GM10248 (cell line): ENCODE measurements around the gene CTSS.

ENCODE experiments used
- CTCF ChIA-PET: fragments of 300-600 bp; sonication (Branson Sonifier 250); formaldehyde crosslinking; extraction: SDS; loops from one replicate; lab custom pipeline; 2021; ENCODE audit warnings: antibody characterized with exemption; lab: Yijun Ruan, JAX
- POLR2A ChIA-PET: fragments of 350-650 bp; sonication (Branson Sonifier 250); formaldehyde crosslinking; extraction: SDS; loops from one replicate; lab custom pipeline; 2020; ENCODE audit warnings: antibody characterized with exemption; lab: Yijun Ruan, JAX
- DNase-seq: peaks from one replicate; pipeline ENCODE4 v3.0.0; 2012; ENCODE audit errors: extremely low spot score
- TF ChIP-seq, protein P1 (sequence below): IDR thresholded peaks from 2 replicates; pipeline ENCODE4 v1.5.1; 2012; ENCODE audit warnings: mild to moderate bottlenecking, low read depth; ENCODE audit errors: extremely low read depth, missing control alignments, control extremely low read depth

The CTSS gene

DNA sequence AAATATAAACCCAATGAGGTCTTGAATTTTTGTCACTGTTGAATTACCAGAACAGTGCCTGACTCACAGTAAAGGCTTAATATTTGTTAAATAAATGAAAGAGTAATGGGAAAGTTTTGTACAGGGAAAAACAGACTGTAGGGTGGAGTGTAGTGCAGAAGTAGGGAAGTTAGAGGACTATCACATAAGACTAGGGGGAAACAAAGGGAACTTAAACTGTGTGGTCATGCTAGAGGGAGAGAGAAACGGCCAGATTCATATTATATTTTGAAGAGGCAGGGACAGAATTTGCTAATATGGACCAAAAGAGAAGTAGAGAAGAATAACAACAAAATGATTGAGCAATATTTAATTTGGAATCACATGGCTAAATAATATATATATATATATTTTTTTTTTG is 27.6 kb upstream of the CTSS start:
- POLR2A ChIA-PET = no interaction called here
- TF ChIP-seq, protein P1, sequence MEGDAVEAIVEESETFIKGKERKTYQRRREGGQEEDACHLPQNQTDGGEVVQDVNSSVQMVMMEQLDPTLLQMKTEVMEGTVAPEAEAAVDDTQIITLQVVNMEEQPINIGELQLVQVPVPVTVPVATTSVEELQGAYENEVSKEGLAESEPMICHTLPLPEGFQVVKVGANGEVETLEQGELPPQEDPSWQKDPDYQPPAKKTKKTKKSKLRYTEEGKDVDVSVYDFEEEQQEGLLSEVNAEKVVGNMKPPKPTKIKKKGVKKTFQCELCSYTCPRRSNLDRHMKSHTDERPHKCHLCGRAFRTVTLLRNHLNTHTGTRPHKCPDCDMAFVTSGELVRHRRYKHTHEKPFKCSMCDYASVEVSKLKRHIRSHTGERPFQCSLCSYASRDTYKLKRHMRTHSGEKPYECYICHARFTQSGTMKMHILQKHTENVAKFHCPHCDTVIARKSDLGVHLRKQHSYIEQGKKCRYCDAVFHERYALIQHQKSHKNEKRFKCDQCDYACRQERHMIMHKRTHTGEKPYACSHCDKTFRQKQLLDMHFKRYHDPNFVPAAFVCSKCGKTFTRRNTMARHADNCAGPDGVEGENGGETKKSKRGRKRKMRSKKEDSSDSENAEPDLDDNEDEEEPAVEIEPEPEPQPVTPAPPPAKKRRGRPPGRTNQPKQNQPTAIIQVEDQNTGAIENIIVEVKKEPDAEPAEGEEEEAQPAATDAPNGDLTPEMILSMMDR = no peak
- CTCF ChIA-PET = no interaction called here
- no peak for DNase-seq

DNA sequence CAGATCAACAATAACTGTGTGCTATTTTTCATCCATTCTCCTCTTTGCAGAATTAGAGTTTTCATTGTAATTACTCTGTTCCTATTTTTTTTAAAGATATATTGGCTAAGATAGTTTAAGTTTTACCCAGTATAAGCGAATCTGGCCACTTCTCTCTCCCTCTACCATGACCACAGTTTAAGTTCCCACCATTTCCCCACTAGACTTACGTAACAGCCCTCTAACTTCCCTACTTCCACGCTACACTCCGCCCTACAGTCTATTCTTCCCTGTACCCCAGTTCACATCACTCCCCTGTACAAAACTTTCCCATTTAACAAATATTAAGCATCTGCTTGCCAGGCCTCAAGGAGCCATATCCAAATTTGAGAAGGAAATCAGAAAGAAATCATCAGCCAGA is 26.0 kb upstream of the CTSS start:
- ChIA-PET POLR2A (no interaction called here), CTCF (no interaction called here)
- no peak for DNase-seq
- TF ChIP-seq, protein P1 = no peak

DNA sequence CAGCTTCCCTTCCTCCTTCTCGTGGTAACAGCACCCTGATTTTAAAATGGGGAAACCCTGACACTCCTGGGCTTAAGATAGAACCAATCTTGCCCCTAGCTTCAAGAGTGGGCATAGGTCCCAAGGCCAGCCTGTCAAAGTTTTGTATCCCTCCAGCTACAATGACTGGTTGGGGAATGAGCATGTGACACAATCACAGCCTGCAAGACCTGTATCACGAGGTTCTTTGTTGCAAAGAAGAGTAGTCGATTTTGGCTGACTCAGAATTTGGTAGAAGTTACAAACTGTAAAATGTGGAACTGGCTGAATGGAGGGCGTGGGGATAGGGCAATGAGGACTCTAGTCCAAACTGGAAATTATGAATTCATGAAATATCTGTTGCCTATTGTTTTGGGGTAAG is 23.8 kb upstream of the CTSS start:
- POLR2A ChIA-PET = interaction anchor here (0.7 kb wide), 1 partner anchor 20 kb away, joined by 3 read pairs; no protein-coding TSS in a partner anchor
- no peak for DNase-seq
- CTCF ChIA-PET = interaction anchor here (1.1 to 1.5 kb wide), 3 partner anchors 9 to 56 kb away, joined by 3 to 4 read pairs (median 3); no protein-coding TSS in a partner anchor
- TF ChIP-seq, protein P1 = no peak

DNA sequence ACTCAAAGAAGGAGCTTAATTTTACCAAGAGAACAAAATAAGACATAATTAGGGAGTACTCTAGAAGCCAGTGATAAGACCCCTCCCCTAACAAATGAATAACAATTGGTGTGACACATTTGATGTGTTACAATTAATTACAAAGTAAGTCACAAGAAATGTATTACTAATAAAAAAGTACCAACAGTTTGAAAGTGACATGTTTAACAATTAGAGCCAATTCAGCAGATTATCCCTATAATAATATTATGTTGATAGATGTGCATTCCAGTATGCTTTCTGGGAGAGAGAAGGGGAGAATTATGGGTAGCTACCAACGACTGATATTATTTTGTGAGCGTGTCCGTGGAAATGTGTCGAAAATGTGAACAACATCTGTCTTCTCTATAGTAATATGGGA is 23.4 kb upstream of the CTSS start:
- TF ChIP-seq, protein P1 = no peak
- DNase-seq = no peak
- POLR2A ChIA-PET = no interaction called here
- CTCF ChIA-PET = interaction anchor here (1.1 to 1.7 kb wide), 4 partner anchors 8 to 56 kb away, joined by 3 to 6 read pairs (median 4); no protein-coding TSS in a partner anchor

DNA sequence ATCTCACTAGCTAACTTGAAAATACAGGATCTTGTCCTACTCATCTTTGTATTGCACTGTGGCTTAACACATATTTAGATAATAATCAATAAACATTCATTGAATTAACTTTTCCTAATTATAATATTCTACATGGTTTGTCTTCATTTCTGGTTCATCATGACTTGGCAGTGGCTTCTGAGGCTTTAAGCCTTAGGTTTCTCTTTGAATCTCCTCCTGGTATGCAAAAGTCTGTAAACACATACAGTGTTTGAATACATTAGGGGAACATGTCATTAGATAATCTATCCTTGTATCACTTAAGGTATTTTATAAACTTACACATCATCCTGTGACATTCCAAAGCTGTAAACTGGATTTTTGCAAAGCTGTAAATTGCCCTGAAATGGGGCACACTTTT is 21.9 kb upstream of the CTSS start:
- DNase-seq = no peak
- ChIA-PET CTCF (interaction anchor here (1.0 to 1.7 kb wide), 3 partner anchors 10 to 20 kb away, joined by 3 to 6 read pairs (median 4); partner anchors contain the start of gene CTSK), POLR2A (interaction anchor here (0.6 kb wide), 1 partner anchor 98 kb away, joined by 4 read pairs; no protein-coding TSS in a partner anchor)
- TF ChIP-seq, protein P1 = no peak

DNA sequence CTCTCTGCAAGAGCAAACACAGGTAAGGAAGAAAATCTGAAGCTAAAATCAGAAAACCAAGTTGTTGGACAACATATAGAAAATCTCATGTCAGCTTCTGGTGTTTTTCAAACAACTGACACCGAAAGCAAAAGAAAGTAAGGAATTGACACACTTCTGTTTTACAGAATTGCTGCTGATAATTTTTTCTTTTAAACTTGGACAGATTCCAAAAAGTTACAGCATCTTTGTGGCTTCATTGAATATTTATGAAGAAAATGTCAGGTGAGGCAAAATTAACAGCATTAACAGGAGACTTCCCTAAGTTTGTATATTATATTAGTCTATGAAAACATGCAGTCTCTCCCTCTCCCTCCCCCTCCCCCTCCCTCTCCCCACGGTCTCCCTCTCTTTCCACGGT is 14.9 kb upstream of the CTSS start:
- TF ChIP-seq, protein P1 = no peak
- POLR2A ChIA-PET = no interaction called here
- no peak for DNase-seq
- CTCF ChIA-PET = interaction anchor here (0.9 kb wide), 1 partner anchor 8 kb away, joined by 3 read pairs; no protein-coding TSS in a partner anchor
